GM12878 (cell line): ENCODE data around the gene CACNA1B. TPM values are rescaled to one million over a fixed set of nuclear protein-coding genes. Genes with fewer than 3 reads are reported as not detected.

Source experiments
- ATAC-seq: fragments of 200-7000 bp; cut with Tn5 transposase; 3 replicates; pipeline ENCODE4 v1.9.1; 2020; ENCODE audit warnings: mild to moderate bottlenecking, moderate library complexity
- BruUV-seq: library from RNA; stranded (reverse); fragments of 400-500 nt; replicated peaks from 2 replicates; lab custom pipeline; 2021; lab: Mats Ljungman, UMichigan
- CTCF ChIA-PET: fragments of 300-600 bp; sonication (Branson Sonifier 250); formaldehyde crosslinking; extraction: SDS; loops from one replicate; lab custom pipeline; 2021; ENCODE audit warnings: inconsistent platforms; lab: Yijun Ruan, JAX
- POLR2A ChIA-PET: fragments of 350-600 bp; formaldehyde crosslinking; extraction: SDS; loops from one replicate; lab custom pipeline; 2021; ENCODE audit warnings: inconsistent platforms; lab: Charles Lee
- RAD21 ChIA-PET: fragments of 300-600 bp; sonication (Branson Sonifier 250); formaldehyde crosslinking; loops from one replicate; lab custom pipeline; 2023; ENCODE audit warnings: antibody characterized with exemption; ENCODE audit not compliant: unreplicated experiment; lab: Charles Lee
- SMC1A ChIA-PET: fragments of 300-600 bp; sonication (Branson Sonifier 250); formaldehyde crosslinking; loops from one replicate; lab custom pipeline; 2023; ENCODE audit not compliant: unreplicated experiment, uncharacterized antibody; lab: Charles Lee
- DNase-seq: peaks from one replicate; pipeline ENCODE4 v3.0.0-alpha.2; 2011; ENCODE audit warnings: low read depth, low spot score
- FAIRE-seq: peaks from 3 replicates; lab custom pipeline; 2011; peaks lifted over from hg19 to GRCh38; lab: Jason Lieb, UNC
- H2AFZ ChIP-seq: 2 replicates; pipeline ENCODE4 v1.6.0; 2011; ENCODE audit warnings: low read depth, low read length, control low read depth; ENCODE audit not compliant: control insufficient read depth
- H3K27ac ChIP-seq: 2 replicates; pipeline ENCODE4 v1.5.1; 2011; ENCODE audit warnings: control low read depth; ENCODE audit not compliant: control insufficient read depth, insufficient read depth
- H3K27me3 ChIP-seq, 2 experiments: replicated peaks in 1 of 2; 2 replicates each; pipeline versions ENCODE4 v1.6.0 to v1.6.1; 2011; ENCODE audit warnings: low read length in 1 of 2; ENCODE audit not compliant: control insufficient read depth in 2 of 2, insufficient read depth in 2 of 2
- H3K36me3 ChIP-seq, 2 experiments: 2 replicates each; pipeline ENCODE4 v1.5.1; 2011; ENCODE audit warnings: low read length in 1 of 2; ENCODE audit not compliant: control insufficient read depth in 2 of 2, insufficient read depth in 2 of 2
- H3K4me1 ChIP-seq: 2 replicates; pipeline ENCODE4 v1.6.1; 2011; ENCODE audit warnings: mild to moderate bottlenecking, low read length, moderate library complexity, mixed read lengths; ENCODE audit not compliant: control insufficient read depth, insufficient read depth
- H3K4me2 ChIP-seq: 2 replicates; pipeline ENCODE4 v1.6.0; 2011; ENCODE audit warnings: control low read depth; ENCODE audit not compliant: control insufficient read depth, insufficient read depth
- H3K4me3 ChIP-seq: fragments of 200-600 bp; sonication (generic); 2 replicates; pipeline ENCODE4 v1.5.1; 2016
- H3K79me2 ChIP-seq: 2 replicates; pipeline ENCODE4 v1.6.0; 2011; ENCODE audit warnings: low read length; ENCODE audit not compliant: control insufficient read depth, insufficient read depth
- H3K9ac ChIP-seq: 2 replicates; pipeline ENCODE4 v1.8.0; 2011; ENCODE audit warnings: low read length, control low read depth, mixed read lengths; ENCODE audit not compliant: control insufficient read depth, insufficient read depth
- H3K9me3 ChIP-seq: replicated peaks from 3 replicates; pipeline ENCODE4 v1.5.1; 2011; ENCODE audit warnings: mild to moderate bottlenecking, low read length; ENCODE audit not compliant: control insufficient read depth, insufficient read depth
- H4K20me1 ChIP-seq: 2 replicates; pipeline ENCODE4 v1.6.0; 2011; ENCODE audit not compliant: control insufficient read depth, insufficient read depth
- ASH2L ChIP-seq: fragments of 300-600, 200-600 bp; sonication (generic); IDR thresholded peaks from 2 replicates; pipeline ENCODE4 v1.6.1; 2017; ENCODE audit warnings: low read depth, mild to moderate bottlenecking, borderline replicate concordance
- BCL11A ChIP-seq: IDR thresholded peaks from 2 replicates; pipeline ENCODE4 v1.6.1; 2011; ENCODE audit warnings: low read depth, low read length
- CHD4 ChIP-seq: fragments of 200-600 bp; sonication (generic); IDR thresholded peaks from 2 replicates; pipeline ENCODE4 v1.6.1; 2016; ENCODE audit warnings: mild to moderate bottlenecking
- FOS ChIP-seq: IDR thresholded peaks from 3 replicates; pipeline ENCODE4 v1.6.1; 2011; ENCODE audit warnings: borderline replicate concordance; ENCODE audit not compliant: insufficient read length; ENCODE audit errors: extremely low read depth
- GATAD2B ChIP-seq: fragments of 450-650 bp; conservative IDR thresholded peaks from 2 replicates; pipeline ENCODE4 v1.6.1; 2017; ENCODE audit warnings: low read depth, mild to moderate bottlenecking, moderate library complexity
- IRF3 ChIP-seq: fragments of 450-650 bp; IDR thresholded peaks from 2 replicates; pipeline ENCODE4 v1.6.1; 2014; ENCODE audit warnings: mild to moderate bottlenecking
- KAT2A ChIP-seq: conservative IDR thresholded peaks from 2 replicates; pipeline ENCODE4 v1.6.1; 2011; ENCODE audit warnings: low read depth, low read length; ENCODE audit not compliant: control insufficient read depth
- KDM1A ChIP-seq: fragments of 200-600 bp; sonication (generic); IDR thresholded peaks from 2 replicates; pipeline ENCODE4 v1.6.1; 2016; ENCODE audit warnings: borderline replicate concordance
- LARP7 ChIP-seq: fragments of 450-650 bp; IDR thresholded peaks from 2 replicates; pipeline ENCODE4 v1.6.1; 2017; ENCODE audit warnings: mild to moderate bottlenecking
- MEF2A ChIP-seq: IDR thresholded peaks from 2 replicates; pipeline ENCODE4 v1.6.1; 2011; ENCODE audit warnings: low read depth, mild to moderate bottlenecking, low read length, moderate library complexity; ENCODE audit not compliant: insufficient read depth
- NR2F1 ChIP-seq: fragments of 450-650 bp; conservative IDR thresholded peaks from 2 replicates; pipeline ENCODE4 v1.6.1; 2017; ENCODE audit warnings: mild to moderate bottlenecking
- PAX5 ChIP-seq: IDR thresholded peaks from 2 replicates; pipeline ENCODE4 v1.6.1; 2011; ENCODE audit warnings: low read depth, low read length, borderline replicate concordance
- RAD21 ChIP-seq: IDR thresholded peaks from 2 replicates; pipeline ENCODE4 v1.6.1; 2011; ENCODE audit warnings: mild to moderate bottlenecking, low read depth, low read length, moderate library complexity; ENCODE audit not compliant: insufficient read depth
- RFX5 ChIP-seq: IDR thresholded peaks from 2 replicates; pipeline ENCODE4 v1.6.1; 2011; ENCODE audit warnings: low read depth, low read length, improper control_type of control experiment
- STAT3 ChIP-seq: IDR thresholded peaks from 2 replicates; pipeline ENCODE4 v1.6.1; 2011; ENCODE audit warnings: low read depth, low read length, improper control_type of control experiment
- TCF3 ChIP-seq: IDR thresholded peaks from 2 replicates; pipeline ENCODE4 v1.6.1; 2012; ENCODE audit warnings: low read depth, mild to moderate bottlenecking, low read length, borderline replicate concordance; ENCODE audit not compliant: insufficient read depth
- WRNIP1 ChIP-seq: IDR thresholded peaks from 2 replicates; pipeline ENCODE4 v1.6.1; 2011; ENCODE audit warnings: low read depth, low read length, improper control_type of control experiment, borderline replicate concordance
- ZBTB40 ChIP-seq: fragments of 450-650 bp; IDR thresholded peaks from 2 replicates; pipeline ENCODE4 v1.6.1; 2016; ENCODE audit warnings: mild to moderate bottlenecking, moderate library complexity, borderline replicate concordance
- WGBS: methylation state at CpG from one replicate; pipeline ENCODE4 v1.1.6; 2016; ENCODE audit warnings: low lambda C conversion rate; ENCODE audit not compliant: insufficient replicate concordance, insufficient coverage; ENCODE audit errors: missing lambda C conversion rate; 5-methylcytosine and 5-hydroxymethylcytosine counted together
- in situ Hi-C: fragments of 300-500 bp; cut with MboI; formaldehyde crosslinking; loops from 9 replicates; pipeline ENCODE4 v1.14.3; 2018; ENCODE audit warnings: mixed read lengths
- intact Hi-C: fragments of 100-400 bp; cut with micrococcal nuclease; formaldehyde crosslinking; loops from one replicate; pipeline ENCODE4 v1.14.2; 2022; ENCODE audit not compliant: unreplicated experiment
- polyA plus RNA-seq, 11 experiments: library from polyadenylated mRNA; depleted of rRNA in 4 of 11; unstranded in 6 of 11; stranded (reverse) in 5 of 11; fragments of >200 nt; fragmentation: Nextera tagmentation in 4 of 11; fragmentation: Illumina TruSeq in 1 of 11; extraction: Ambion mirVana in 4 of 11; extraction: Trizol in 1 of 11; gene quantifications; 1 replicate in 1 of 11; 2 replicates in 10 of 11; pipeline versions ENCODE4 v1.2.1 to v1.2.3, GENCODE V29; 2011 to 2016; ENCODE audit warnings: inconsistent platforms in 2 of 11, missing spikeins in 2 of 11, low read depth in 1 of 11
- total RNA-seq, 4 experiments: library from RNA; depleted of rRNA in 3 of 4; stranded (reverse); fragments of >200 nt in 3 of 4; fragmentation: Illumina TruSeq in 1 of 4; extraction: Trizol in 1 of 4; gene quantifications; 2 replicates each; pipeline versions ENCODE4 v1.2.1 to v1.2.3, GENCODE V29; 2013 to 2021

Gene CACNA1B
- total and polyA plus RNA-seq, 10 of the 15 experiments (the other 5 are each of a cell fraction or from before 2014, with no cell fraction given): 0.01 to 0.03 (median 0.01) TPM; not detected in 7

GRCh38 chr9:138103849-138104206, 226.2 kb downstream of the CACNA1B start:
- no peaks in the 10 kb centered on the region for H3K9me3 ChIP-seq
- ChIA-PET POLR2A (no interaction called here), SMC1A (no interaction called here)
- no peaks in the 10 kb centered on the region for H3K79me2 ChIP-seq
- no peak overlapping the region for H3K9ac ChIP-seq
- no peak overlapping the region for H3K4me2 ChIP-seq
- H4K20me1 ChIP-seq: no peaks in the 10 kb centered on the region
- H3K27me3 ChIP-seq: no peaks in the 10 kb centered on the region
- ATAC-seq (no peak), FAIRE-seq (no peak), DNase-seq (no peak)
- H3K4me3 ChIP-seq: no peak overlapping the region
- no TSS peak for BruUV-seq
- no peaks in the 10 kb centered on the region for H3K4me1 ChIP-seq
- no peak for TF ChIP-seq BCL11A
- TF ChIP-seq LARP7: no peak
- TF ChIP-seq RFX5: no peak
- no peak for TF ChIP-seq GATAD2B
- TF ChIP-seq WRNIP1: no peak
- TF ChIP-seq ASH2L: no peak
- TF ChIP-seq FOS: no peak
- no peak for TF ChIP-seq RAD21
- TF ChIP-seq NR2F1: no peak
- no peak for TF ChIP-seq KAT2A
- no peak for TF ChIP-seq ZBTB40
- no peak for TF ChIP-seq PAX5
- no peak for TF ChIP-seq TCF3
- TF ChIP-seq MEF2A: no peak
- no peak for TF ChIP-seq STAT3
- TF ChIP-seq CHD4: no peak
- no peak for TF ChIP-seq IRF3
- TF ChIP-seq KDM1A: no peak
- TF ChIP-seq, all 136 proteins: peak for 0
- Histone ChIP-seq H3K27ac (no peak overlapping the region), H2AFZ (no peak overlapping the region), H3K36me3 (no peaks in the 10 kb centered on the region)
- in situ Hi-C loops: no loop called here
- ChIA-PET CTCF (no interaction called here), RAD21 (no interaction called here)
- intact Hi-C loops: no loop called here
- WGBS: 3% methylated on average over 3 of the region's 3 CpGs
